ENCODE results near the gene RSRC2.
"Not testable (repeated sequence)": the region's sequence is repeated elsewhere in the genome, so short reads cannot be mapped to it uniquely, and the experiment has no call there.

Gene RSRC2

DNA sequence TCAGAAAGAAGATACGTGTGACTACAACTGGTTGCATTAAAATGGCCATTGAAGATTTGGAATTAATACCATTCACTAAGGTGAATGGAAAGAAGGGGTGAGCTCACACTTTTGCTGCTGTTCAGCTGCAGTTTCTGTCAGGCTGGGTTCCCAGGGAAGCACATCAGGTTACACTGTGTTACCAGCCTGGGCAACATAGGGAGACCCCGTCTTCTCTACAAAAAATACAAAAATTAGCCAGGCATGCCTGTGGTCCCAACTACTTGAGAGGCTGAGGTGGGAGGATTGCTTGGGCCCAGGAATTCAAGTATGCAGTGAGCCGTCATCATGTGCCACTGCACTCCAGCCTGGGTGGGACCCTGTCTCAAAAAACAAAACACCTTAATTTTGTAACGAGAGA, 13.1 kb downstream of the RSRC2 start:
- Mint-ChIP-seq H3K36me3 (ENCODE audit: low read depth) (peaks cover 96% of the 10 kb centered on the region), H3K27ac (no peak overlapping the region), H3K4me3 (no peak overlapping the region), H3K27me3 (ENCODE audit: low read depth, poor library complexity) (peaks cover 4% of the 10 kb centered on the region), H3K9me3 (no peaks in the 10 kb centered on the region), H3K4me1 (no peaks in the 10 kb centered on the region)
- no peak for TF ChIP-seq CTCF (IDR thresholded peaks at IDR 0.05)
- no peak for DNase-seq

DNA sequence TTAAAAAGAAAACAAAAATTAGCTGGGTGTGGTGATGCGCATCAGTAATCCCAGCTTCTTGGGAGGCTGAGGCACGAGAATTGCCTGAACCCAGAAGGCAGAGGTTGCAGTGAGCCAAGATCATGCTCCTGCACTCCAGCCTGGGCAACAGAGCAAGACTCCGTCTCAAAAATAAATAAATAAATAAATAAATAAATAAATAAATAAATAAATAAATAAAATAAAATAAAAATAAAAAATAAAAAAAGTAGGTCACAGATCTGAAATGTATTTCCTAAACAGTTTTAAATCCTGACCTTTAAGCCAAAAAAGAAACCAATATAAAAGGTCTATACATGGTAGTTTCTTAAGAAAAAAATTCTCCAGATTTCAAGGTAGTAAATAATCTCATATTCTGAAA, 13.7 kb downstream of the RSRC2 start:
- H3K4me3 Mint-ChIP-seq; H3K9me3 Mint-ChIP-seq; H3K4me1 Mint-ChIP-seq; H3K27me3 Mint-ChIP-seq (ENCODE audit: low read depth, poor library complexity); DNase-seq; H3K27ac Mint-ChIP-seq: not testable (repeated sequence)
- H3K36me3 Mint-ChIP-seq (ENCODE audit: low read depth): peaks cover 97% of the 10 kb centered on the region

GRCh38 chr12:122508163-122508562, 18.6 kb downstream of the RSRC2 start:
- Mint-ChIP-seq H3K36me3 (ENCODE audit: low read depth) (peaks cover 85% of the 10 kb centered on the region), H3K27ac (no peak overlapping the region), H3K9me3 (no peaks in the 10 kb centered on the region)

GRCh38 chr12:122506393-122506938, 20.3 kb downstream of the RSRC2 start:
- Mint-ChIP-seq H3K36me3 (ENCODE audit: low read depth) (peaks cover 83% of the 10 kb centered on the region), H3K4me1 (peaks cover 5% of the 10 kb centered on the region), H3K27me3 (ENCODE audit: low read depth, poor library complexity) (no peaks in the 10 kb centered on the region), H3K4me3 (no peak overlapping the region), H3K9me3 (no peaks in the 10 kb centered on the region), H3K27ac (no peak overlapping the region)
- no peak for DNase-seq
- TF ChIP-seq CTCF (IDR thresholded peaks at IDR 0.05): no peak

More at GRCh38 chr12:122508163-122508562, 18.6 kb downstream of the RSRC2 start:
- TF ChIP-seq CTCF (IDR thresholded peaks at IDR 0.05): no peak
- no peak overlapping the region for H3K4me3 Mint-ChIP-seq
- DNase-seq: no peak
- H3K4me1 Mint-ChIP-seq: no peaks in the 10 kb centered on the region
- no peaks in the 10 kb centered on the region for H3K27me3 Mint-ChIP-seq (ENCODE audit: low read depth, poor library complexity)

DNA sequence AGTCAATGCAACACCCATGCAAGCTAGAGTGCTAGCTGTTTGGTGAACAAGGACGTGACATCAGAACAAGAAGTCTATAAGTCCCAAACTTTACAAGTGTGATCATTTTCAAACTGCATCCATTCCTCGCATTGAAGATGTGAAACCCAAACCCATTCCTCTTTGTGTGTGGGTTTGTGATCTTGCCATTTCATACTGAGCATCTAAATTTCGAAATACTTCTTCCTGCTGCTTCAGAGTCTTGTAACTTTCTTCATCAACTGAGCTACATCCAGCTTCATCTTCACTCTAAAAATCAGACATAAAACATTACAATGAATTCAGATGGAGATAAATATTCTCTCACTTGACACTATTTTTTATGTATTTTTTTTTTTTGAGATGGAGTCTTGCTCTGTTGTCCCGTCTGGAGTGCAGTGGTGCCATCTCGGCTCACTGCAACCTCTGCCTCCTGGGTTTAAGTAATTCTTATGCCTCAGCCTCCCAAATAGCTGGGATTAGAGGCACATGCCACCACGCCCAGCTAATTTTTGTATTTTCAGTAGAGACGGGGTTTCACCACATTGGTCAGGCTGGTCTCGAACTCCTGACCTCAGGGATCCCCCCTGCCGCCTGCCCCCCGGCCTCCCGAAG, 21.2 kb downstream of the RSRC2 start:
- H3K4me3 Mint-ChIP-seq: no peak overlapping the region
- H3K4me1 Mint-ChIP-seq: peaks cover 14% of the 10 kb centered on the region
- H3K27me3 Mint-ChIP-seq (ENCODE audit: low read depth, poor library complexity): no peaks in the 10 kb centered on the region
- no peak for TF ChIP-seq CTCF (IDR thresholded peaks at IDR 0.05)
- H3K36me3 Mint-ChIP-seq (ENCODE audit: low read depth): peaks cover 79% of the 10 kb centered on the region
- DNase-seq: no peak
- H3K9me3 Mint-ChIP-seq: no peaks in the 10 kb centered on the region
- peak overlapping the region; percentile 8 for H3K27ac Mint-ChIP-seq

DNA sequence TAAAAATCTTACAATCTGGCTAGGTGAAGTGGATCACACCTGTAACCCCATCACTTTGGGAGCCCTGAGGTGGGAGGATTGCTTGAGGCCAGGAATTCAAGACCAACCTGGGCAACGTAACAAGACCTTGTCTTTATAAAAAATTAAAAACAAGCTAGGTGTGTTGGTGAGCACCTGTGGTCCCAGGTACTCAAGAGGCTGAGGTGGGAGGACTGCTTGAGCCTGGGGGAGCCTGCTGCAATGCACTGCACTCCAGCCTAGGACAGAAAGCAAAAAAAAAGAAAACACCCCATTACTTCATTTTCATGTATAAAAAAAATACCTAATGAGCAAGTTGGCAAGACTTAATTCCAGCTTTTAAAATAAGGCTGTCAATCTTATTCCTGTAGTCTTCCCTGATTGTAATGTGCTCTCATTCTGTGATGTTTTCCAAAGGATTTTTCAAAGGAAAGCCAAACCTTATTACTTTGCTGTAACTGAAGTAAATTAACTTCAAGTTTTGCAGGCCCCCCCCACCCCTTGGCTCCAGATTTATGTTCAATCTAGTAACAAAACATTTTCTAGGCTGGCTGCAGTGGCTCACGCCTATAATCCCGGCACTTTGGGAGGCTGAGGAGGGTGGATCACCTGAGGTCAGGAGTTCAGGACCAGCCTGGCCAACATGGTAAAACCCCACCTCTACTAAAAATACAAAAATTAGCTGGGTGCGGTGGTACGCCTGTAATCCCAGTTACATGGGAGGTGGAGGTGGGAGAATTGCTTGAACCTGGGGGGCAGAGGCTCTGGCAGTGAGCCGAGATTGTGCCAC, 22.7 kb downstream of the RSRC2 start:
- H3K36me3 Mint-ChIP-seq (ENCODE audit: low read depth): peaks cover 69% of the 10 kb centered on the region
- no peaks in the 10 kb centered on the region for H3K9me3 Mint-ChIP-seq
- no peak for TF ChIP-seq CTCF (IDR thresholded peaks at IDR 0.05)
- no peak overlapping the region for H3K27ac Mint-ChIP-seq
- no peaks in the 10 kb centered on the region for H3K27me3 Mint-ChIP-seq (ENCODE audit: low read depth, poor library complexity)
- peaks cover 22% of the 10 kb centered on the region for H3K4me1 Mint-ChIP-seq
- DNase-seq: no peak
- H3K4me3 Mint-ChIP-seq: no peak overlapping the region
